ENCODE results near the gene SEMA3C. TPM values are rescaled to one million over a fixed set of nuclear protein-coding genes. Genes with fewer than 3 reads are reported as not detected.

The SEMA3C gene
- total and polyA plus RNA-seq, 11 donors, result 11.7 to 110 (median 67.6) TPM

DNA sequence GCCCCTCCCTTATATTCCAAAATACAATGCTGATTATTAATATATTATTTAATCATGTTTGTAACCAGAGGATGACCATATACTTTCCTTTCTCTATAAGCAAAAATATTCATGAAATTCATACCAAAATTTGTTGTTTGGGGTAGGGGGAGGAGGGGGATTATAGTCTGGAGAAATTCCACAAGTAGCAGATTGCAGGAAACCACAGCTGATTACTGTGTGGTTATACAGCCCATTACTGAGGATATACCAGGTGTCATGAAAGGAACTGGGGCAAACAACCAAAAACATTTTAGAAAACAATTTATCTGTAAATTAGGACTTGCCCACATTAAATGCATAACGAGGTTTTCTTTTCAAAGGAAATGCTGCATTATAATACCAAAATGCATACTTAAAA is 50.3 kb downstream of the SEMA3C start:
- ATAC-seq (no peak), DNase-seq (no peak)
- 75 to 87% (median 76%) methylated on average over 1 of the region's 1 CpG for WGBS, 4 donors
- Histone ChIP-seq H3K27me3 (no peaks in the 10 kb centered on the region), H3K9me3 (no peaks in the 10 kb centered on the region), H3K4me3 (no peak overlapping the region), H3K36me3 (no peaks in the 10 kb centered on the region), H3K27ac (no peak overlapping the region), H3K4me1 (peaks cover 0 to 6% (median 0%) of the 10 kb centered on the region in 12 donors)
- TF ChIP-seq, protein P1, sequence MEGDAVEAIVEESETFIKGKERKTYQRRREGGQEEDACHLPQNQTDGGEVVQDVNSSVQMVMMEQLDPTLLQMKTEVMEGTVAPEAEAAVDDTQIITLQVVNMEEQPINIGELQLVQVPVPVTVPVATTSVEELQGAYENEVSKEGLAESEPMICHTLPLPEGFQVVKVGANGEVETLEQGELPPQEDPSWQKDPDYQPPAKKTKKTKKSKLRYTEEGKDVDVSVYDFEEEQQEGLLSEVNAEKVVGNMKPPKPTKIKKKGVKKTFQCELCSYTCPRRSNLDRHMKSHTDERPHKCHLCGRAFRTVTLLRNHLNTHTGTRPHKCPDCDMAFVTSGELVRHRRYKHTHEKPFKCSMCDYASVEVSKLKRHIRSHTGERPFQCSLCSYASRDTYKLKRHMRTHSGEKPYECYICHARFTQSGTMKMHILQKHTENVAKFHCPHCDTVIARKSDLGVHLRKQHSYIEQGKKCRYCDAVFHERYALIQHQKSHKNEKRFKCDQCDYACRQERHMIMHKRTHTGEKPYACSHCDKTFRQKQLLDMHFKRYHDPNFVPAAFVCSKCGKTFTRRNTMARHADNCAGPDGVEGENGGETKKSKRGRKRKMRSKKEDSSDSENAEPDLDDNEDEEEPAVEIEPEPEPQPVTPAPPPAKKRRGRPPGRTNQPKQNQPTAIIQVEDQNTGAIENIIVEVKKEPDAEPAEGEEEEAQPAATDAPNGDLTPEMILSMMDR (IDR thresholded peaks at IDR 0.05), result no peak
- TF ChIP-seq POLR2A (IDR thresholded peaks at IDR 0.05), result no peak
- intact Hi-C loops (cut with DNase I), result no loop called here

DNA sequence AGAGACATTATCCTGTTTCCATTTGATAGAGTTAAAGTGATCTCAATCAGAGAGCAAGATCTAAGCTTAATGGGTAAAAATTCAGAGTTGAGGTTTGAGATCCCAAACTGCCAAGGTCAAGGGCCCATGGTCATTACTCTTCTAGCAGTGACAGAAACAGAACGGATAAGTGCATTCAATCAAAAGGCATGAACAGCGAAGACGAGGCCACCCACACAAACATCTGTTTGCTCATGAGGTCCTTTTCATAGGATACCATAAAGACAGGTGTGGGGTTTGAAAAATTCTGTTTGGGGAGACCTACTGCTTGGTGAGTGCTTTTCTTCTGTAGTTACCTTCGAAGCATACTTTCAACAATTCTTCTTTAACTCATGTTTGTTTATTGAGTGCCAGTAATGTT is 58.3 kb downstream of the SEMA3C start:
- peaks cover 0 to 17% (median 5%) of the 10 kb centered on the region in 12 donors for H3K4me1 ChIP-seq
- 73 to 82% (median 78%) methylated on average over 4 of the region's 4 CpGs for WGBS, 4 donors
- no peak overlapping the region for H3K4me3 ChIP-seq
- intact Hi-C loops (cut with DNase I), result no loop called here
- ATAC-seq (no peak), DNase-seq (no peak)
- TF ChIP-seq POLR2A (IDR thresholded peaks at IDR 0.05), result no peak
- TF ChIP-seq, protein P1 (IDR thresholded peaks at IDR 0.05), result no peak
- no peaks in the 10 kb centered on the region for H3K27me3 ChIP-seq
- H3K36me3 ChIP-seq, result no peaks in the 10 kb centered on the region
- peaks cover 0 to 7% (median 0%) of the 10 kb centered on the region in 12 donors for H3K9me3 ChIP-seq
- H3K27ac ChIP-seq, result peak overlapping the region in 1 of 12 donors; percentile 83

DNA sequence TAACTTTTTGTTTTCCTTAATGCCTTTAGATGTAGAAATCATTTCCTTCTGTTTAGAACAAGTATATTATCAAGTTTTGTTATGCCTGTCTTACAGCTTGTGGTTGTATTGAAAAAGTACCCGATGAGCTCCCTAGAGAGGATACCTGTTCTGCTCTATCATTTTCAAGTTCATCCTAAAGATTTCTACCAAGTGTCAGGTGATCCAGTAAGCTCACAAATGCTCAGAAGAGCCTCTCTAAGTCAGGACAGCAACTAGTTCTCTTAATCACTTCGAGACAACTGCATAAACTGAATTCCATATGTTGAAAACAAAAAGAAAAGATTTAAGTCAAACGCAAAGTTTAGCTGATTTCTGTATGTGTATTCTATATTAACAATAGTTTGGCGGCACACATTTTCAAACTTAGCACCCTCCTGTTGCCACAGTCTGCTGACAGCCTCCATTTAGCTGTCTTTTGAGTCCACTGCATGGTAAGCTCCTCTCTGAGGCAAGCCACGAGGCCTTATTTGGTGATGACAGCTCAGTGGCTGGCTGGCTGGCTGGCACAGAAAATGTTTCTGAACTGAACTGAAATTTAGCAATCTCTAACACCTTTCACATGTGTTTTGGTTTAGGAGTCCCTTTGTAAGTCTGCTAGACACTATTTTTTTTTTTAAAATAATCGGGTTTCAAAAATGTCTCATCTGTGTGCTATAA is 59.4 kb downstream of the SEMA3C start:
- Histone ChIP-seq H3K4me1 (peaks cover 0 to 17% (median 5%) of the 10 kb centered on the region in 12 donors), H3K4me3 (no peak overlapping the region), H3K27me3 (no peaks in the 10 kb centered on the region), H3K36me3 (no peaks in the 10 kb centered on the region), H3K9me3 (peaks cover 0 to 7% (median 0%) of the 10 kb centered on the region in 12 donors), H3K27ac (peak overlapping the region in 11 of 12 donors; percentile 11 to 83 (median 31))
- DNase-seq (peak in 4 of 5 donors; percentile 12 to 35 (median 26)), ATAC-seq (peak; percentile 54 to 88 (median 78))
- intact Hi-C loops (cut with DNase I), result no loop called here
- TF ChIP-seq, protein P1 (IDR thresholded peaks at IDR 0.05), result no peak
- TF ChIP-seq POLR2A (IDR thresholded peaks at IDR 0.05), result no peak
- 56 to 61% (median 59%) methylated on average over 6 of the region's 6 CpGs for WGBS, 4 donors

- 59 to 65% (median 63%) methylated on average over 3 of the region's 3 CpGs for WGBS, 4 donors
- Histone ChIP-seq H3K9me3 (peaks cover 0 to 7% (median 0%) of the 10 kb centered on the region in 12 donors), H3K4me1 (peaks cover 0 to 17% (median 5%) of the 10 kb centered on the region in 12 donors), H3K27me3 (no peaks in the 10 kb centered on the region), H3K36me3 (no peaks in the 10 kb centered on the region), H3K4me3 (no peak overlapping the region), H3K27ac (peak overlapping the region in 11 of 12 donors; percentile 11 to 83 (median 45))
- no peak for DNase-seq
- intact Hi-C loops (cut with DNase I), result no loop called here
- no peak for TF ChIP-seq POLR2A (IDR thresholded peaks at IDR 0.05)
- TF ChIP-seq, protein P1 (IDR thresholded peaks at IDR 0.05), result no peak
- ATAC-seq, result peak in 2 of 4 donors; percentile 50 to 68
Measured at GRCh38 chr7:80858141-80858903, 60.5 kb downstream of the SEMA3C start.
